Astrocyte (in vitro differentiated cells and primary cell): ENCODE results near the gene CBLN3. TPM values are rescaled to one million over a fixed set of nuclear protein-coding genes. Genes with fewer than 3 reads are reported as not detected.

ENCODE experiments used
- DNase-seq: peaks from one replicate; pipeline ENCODE4 v3.0.0-alpha.2; 2010; ENCODE audit warnings: low read depth
- FAIRE-seq: peaks from 2 replicates; lab custom pipeline; 2011; peaks lifted over from hg19 to GRCh38; lab: Jason Lieb, UNC
- H2AFZ ChIP-seq: 2 replicates; pipeline ENCODE4 v1.6.0; 2012; ENCODE audit warnings: low read depth, low read length, inconsistent platforms
- H3K27ac ChIP-seq: 2 replicates; pipeline ENCODE4 v1.5.1; 2011; ENCODE audit warnings: low read depth, low read length, inconsistent platforms
- H3K27me3 ChIP-seq: 2 replicates; pipeline ENCODE4 v1.6.0; 2011; ENCODE audit warnings: low read length, inconsistent platforms; ENCODE audit not compliant: insufficient read depth
- H3K36me3 ChIP-seq: 2 replicates; pipeline ENCODE4 v1.5.1; 2011; ENCODE audit warnings: low read length, inconsistent platforms; ENCODE audit not compliant: insufficient read depth
- H3K4me1 ChIP-seq: 2 replicates; pipeline ENCODE4 v1.5.1; 2011; ENCODE audit warnings: low read length, inconsistent platforms; ENCODE audit not compliant: insufficient read depth
- H3K4me2 ChIP-seq: 2 replicates; pipeline ENCODE4 v1.6.0; 2012; ENCODE audit warnings: low read length, inconsistent platforms
- H3K4me3 ChIP-seq: 2 replicates; pipeline ENCODE4 v1.5.1; 2011; ENCODE audit warnings: low read depth, mild to moderate bottlenecking, low read length, inconsistent platforms; ENCODE audit not compliant: insufficient read depth
- H3K79me2 ChIP-seq: 2 replicates; pipeline ENCODE4 v1.6.0; 2012; ENCODE audit warnings: mild to moderate bottlenecking, low read length, inconsistent platforms; ENCODE audit not compliant: insufficient read depth
- H3K9ac ChIP-seq: 2 replicates; pipeline ENCODE4 v1.6.0; 2012; ENCODE audit warnings: mild to moderate bottlenecking, low read length, inconsistent platforms
- H3K9me3 ChIP-seq: 2 replicates; pipeline ENCODE4 v1.5.1; 2012; ENCODE audit warnings: low read depth, mild to moderate bottlenecking, low read length, inconsistent platforms; ENCODE audit not compliant: insufficient read depth
- H4K20me1 ChIP-seq: 2 replicates; pipeline ENCODE4 v1.6.0; 2012; ENCODE audit warnings: low read length, inconsistent platforms; ENCODE audit not compliant: insufficient read depth
- H3K27ac Mint-ChIP-seq: one replicate; pipeline ENCODE4 v1.8.0; 2021; ENCODE audit warnings: mild to moderate bottlenecking, mixed read lengths; ENCODE audit not compliant: unreplicated experiment
- H3K27me3 Mint-ChIP-seq: one replicate; pipeline ENCODE4 v1.8.0; 2021; ENCODE audit warnings: low read depth, mixed read lengths; ENCODE audit not compliant: unreplicated experiment
- H3K36me3 Mint-ChIP-seq: one replicate; pipeline ENCODE4 v1.8.0; 2021; ENCODE audit warnings: low read depth, mixed read lengths; ENCODE audit not compliant: unreplicated experiment
- H3K4me1 Mint-ChIP-seq: one replicate; pipeline ENCODE4 v1.8.0; 2021; ENCODE audit warnings: low read depth, mixed read lengths; ENCODE audit not compliant: unreplicated experiment
- H3K4me3 Mint-ChIP-seq: one replicate; pipeline ENCODE4 v1.8.0; 2021; ENCODE audit warnings: mild to moderate bottlenecking, moderate library complexity, mixed read lengths; ENCODE audit not compliant: unreplicated experiment
- H3K9me3 Mint-ChIP-seq: one replicate; pipeline ENCODE4 v1.8.0; 2021; ENCODE audit warnings: mild to moderate bottlenecking, mixed read lengths; ENCODE audit not compliant: unreplicated experiment
- EZH2 ChIP-seq: IDR thresholded peaks from 2 replicates; pipeline ENCODE4 v1.6.1; 2012; ENCODE audit warnings: mild to moderate bottlenecking, low read length, inconsistent platforms; ENCODE audit not compliant: insufficient read depth
- total RNA-seq: library from RNA; stranded (reverse); gene quantifications from 2 replicates; pipeline ENCODE4 v1.2.1, GENCODE V29; 2021
- TF ChIP-seq, protein P1 (sequence below): IDR thresholded peaks from 2 replicates; pipeline ENCODE4 v1.5.1; 2011; ENCODE audit warnings: low read depth, mild to moderate bottlenecking, inconsistent platforms, low read length, moderate library complexity; ENCODE audit not compliant: insufficient read depth

CBLN3 gene
- total RNA-seq, 1 donor from 2014 or later, result 3.9 TPM

DNA sequence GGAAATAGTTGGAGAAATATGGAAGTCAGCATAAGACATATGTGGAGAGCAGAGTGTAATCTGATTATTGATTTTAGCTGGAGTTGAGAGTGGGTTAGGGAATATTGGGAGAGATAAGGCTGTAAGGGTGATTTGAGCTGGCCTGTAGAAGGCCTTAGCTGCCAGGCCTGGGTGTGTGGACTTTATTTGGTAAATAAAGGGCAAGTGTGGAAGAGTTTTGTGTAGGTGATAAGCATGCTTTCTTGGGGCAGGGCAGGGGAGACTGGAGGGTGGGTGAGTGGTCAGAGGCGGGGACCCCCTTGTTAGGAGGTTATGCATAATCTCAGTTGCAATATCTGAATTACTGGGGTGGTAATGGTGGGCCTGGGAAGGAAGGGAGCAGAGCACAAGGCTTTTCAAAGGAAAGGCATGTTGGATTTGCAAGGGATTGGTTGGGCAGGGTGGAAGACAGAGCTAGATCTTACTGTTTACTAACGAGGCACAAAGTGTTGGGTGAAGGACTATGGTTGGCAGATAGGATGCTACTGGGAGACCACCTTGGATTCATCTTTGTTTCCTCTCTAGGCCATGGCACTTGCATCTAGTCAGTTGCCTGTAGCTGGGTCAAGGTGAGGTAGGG, 5.8 kb upstream of the CBLN3 start:
- Mint-ChIP-seq H3K27ac (no peak overlapping the region), H3K4me1 (peaks cover 14% of the 10 kb centered on the region), H3K9me3 (no peaks in the 10 kb centered on the region), H3K4me3 (no peak overlapping the region), H3K27me3 (no peaks in the 10 kb centered on the region), H3K36me3 (peaks cover 6% of the 10 kb centered on the region)
- DNase-seq (no peak), FAIRE-seq (no peak)
- Histone ChIP-seq H3K4me3 (no peak overlapping the region), H3K4me2 (no peak overlapping the region), H4K20me1 (peaks cover 74% of the 10 kb centered on the region), H3K27me3 (no peaks in the 10 kb centered on the region), H3K9ac (no peak overlapping the region), H3K79me2 (peaks cover 43% of the 10 kb centered on the region), H3K36me3 (peaks cover 40% of the 10 kb centered on the region), H3K27ac (no peak overlapping the region), H3K9me3 (no peaks in the 10 kb centered on the region), H2AFZ (no peak overlapping the region), H3K4me1 (peaks cover 22% of the 10 kb centered on the region)
- TF ChIP-seq EZH2, result no peak
- TF ChIP-seq, protein P1, sequence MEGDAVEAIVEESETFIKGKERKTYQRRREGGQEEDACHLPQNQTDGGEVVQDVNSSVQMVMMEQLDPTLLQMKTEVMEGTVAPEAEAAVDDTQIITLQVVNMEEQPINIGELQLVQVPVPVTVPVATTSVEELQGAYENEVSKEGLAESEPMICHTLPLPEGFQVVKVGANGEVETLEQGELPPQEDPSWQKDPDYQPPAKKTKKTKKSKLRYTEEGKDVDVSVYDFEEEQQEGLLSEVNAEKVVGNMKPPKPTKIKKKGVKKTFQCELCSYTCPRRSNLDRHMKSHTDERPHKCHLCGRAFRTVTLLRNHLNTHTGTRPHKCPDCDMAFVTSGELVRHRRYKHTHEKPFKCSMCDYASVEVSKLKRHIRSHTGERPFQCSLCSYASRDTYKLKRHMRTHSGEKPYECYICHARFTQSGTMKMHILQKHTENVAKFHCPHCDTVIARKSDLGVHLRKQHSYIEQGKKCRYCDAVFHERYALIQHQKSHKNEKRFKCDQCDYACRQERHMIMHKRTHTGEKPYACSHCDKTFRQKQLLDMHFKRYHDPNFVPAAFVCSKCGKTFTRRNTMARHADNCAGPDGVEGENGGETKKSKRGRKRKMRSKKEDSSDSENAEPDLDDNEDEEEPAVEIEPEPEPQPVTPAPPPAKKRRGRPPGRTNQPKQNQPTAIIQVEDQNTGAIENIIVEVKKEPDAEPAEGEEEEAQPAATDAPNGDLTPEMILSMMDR, result no peak

DNA sequence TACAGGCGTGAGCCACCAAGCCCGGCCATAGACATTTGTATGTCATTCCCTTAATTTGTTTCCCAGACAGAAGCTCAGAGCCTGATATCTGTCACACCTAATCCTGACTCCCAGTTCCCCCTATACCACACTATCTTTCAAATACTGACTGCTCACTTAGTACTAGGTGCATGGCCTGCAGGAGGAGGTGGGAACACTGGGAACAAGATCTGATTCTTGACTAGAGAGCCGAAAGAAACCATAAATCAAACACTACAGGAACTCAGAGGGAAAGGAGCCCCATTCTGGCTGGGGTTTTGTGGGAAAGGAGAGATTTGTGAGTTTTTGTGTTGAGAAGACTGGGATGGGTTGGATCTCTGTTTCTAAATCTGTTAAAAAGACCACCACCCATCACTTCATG, 5.2 kb upstream of the CBLN3 start:
- H3K27me3 ChIP-seq, result no peaks in the 10 kb centered on the region
- no peak for FAIRE-seq
- no peak overlapping the region for H3K4me3 ChIP-seq
- Mint-ChIP-seq H3K36me3 (peaks cover 5% of the 10 kb centered on the region), H3K4me1 (peaks cover 14% of the 10 kb centered on the region), H3K9me3 (no peaks in the 10 kb centered on the region), H3K27me3 (no peaks in the 10 kb centered on the region), H3K27ac (no peak overlapping the region), H3K4me3 (no peak overlapping the region)
- no peaks in the 10 kb centered on the region for H3K9me3 ChIP-seq
- no peak overlapping the region for H3K9ac ChIP-seq
- peaks cover 39% of the 10 kb centered on the region for H3K79me2 ChIP-seq
- peaks cover 40% of the 10 kb centered on the region for H3K36me3 ChIP-seq
- H3K27ac ChIP-seq, result no peak overlapping the region
- no peak for DNase-seq
- H2AFZ ChIP-seq, result no peak overlapping the region
- TF ChIP-seq, protein P1, result no peak
- TF ChIP-seq EZH2, result no peak
- H4K20me1 ChIP-seq, result peaks cover 74% of the 10 kb centered on the region
- peaks cover 22% of the 10 kb centered on the region for H3K4me1 ChIP-seq
- no peak overlapping the region for H3K4me2 ChIP-seq

DNA sequence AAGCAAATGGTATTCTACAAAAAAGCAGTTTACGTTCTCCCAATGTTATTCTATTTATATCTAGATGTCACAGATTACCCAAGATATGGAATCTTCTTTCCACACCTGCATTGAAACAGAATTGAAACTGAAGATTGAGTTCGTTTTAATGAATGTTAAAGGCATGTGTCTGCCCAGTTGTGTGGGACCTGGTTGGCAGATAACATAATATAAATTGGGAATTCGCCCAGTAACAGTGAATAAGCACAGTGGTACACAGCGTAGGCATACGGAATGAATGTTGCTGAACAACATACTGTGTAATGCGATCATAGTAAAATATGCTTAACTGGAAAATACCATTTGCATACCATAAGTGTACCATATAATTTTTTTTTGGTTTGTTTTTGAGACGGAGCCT, 4.6 kb upstream of the CBLN3 start:
- no peak overlapping the region for H3K4me3 Mint-ChIP-seq
- Histone ChIP-seq H3K9me3 (no peaks in the 10 kb centered on the region), H3K4me3 (no peak overlapping the region), H3K79me2 (peaks cover 39% of the 10 kb centered on the region), H3K27ac (no peak overlapping the region), H3K27me3 (no peaks in the 10 kb centered on the region), H3K4me1 (peaks cover 28% of the 10 kb centered on the region), H2AFZ (no peak overlapping the region), H3K36me3 (peaks cover 37% of the 10 kb centered on the region), H3K9ac (no peak overlapping the region), H4K20me1 (peaks cover 69% of the 10 kb centered on the region), H3K4me2 (no peak overlapping the region)
- H3K4me1 Mint-ChIP-seq, result peaks cover 14% of the 10 kb centered on the region
- H3K27me3 Mint-ChIP-seq, result no peaks in the 10 kb centered on the region
- H3K27ac Mint-ChIP-seq, result no peak overlapping the region
- FAIRE-seq, result no peak
- no peaks in the 10 kb centered on the region for H3K36me3 Mint-ChIP-seq
- TF ChIP-seq EZH2, result no peak
- TF ChIP-seq, protein P1, result no peak
- no peaks in the 10 kb centered on the region for H3K9me3 Mint-ChIP-seq
- DNase-seq, result no peak
